Measurements from ENCODE around the gene MICAL2.

- TF ChIP-seq CTCF (IDR thresholded peaks at IDR 0.05) (no peak), POLR2A (IDR thresholded peaks at IDR 0.05) (no peak)
Observed at GRCh38 chr11:12213883-12214282, 103.5 kb downstream of the MICAL2 start.
